Brain microvascular endothelial cell (primary cell): ENCODE measurements around the gene IGFBP7.
"Not testable (repeated sequence)": the region's sequence is repeated elsewhere in the genome, so short reads cannot be mapped to it uniquely, and the experiment has no call there.

ENCODE experiments used
- DNase-seq: peaks from one replicate; pipeline ENCODE4 v3.0.0-alpha.2; 2020
- H3K27ac ChIP-seq: fragments of 250-450 bp; sonication (Bioruptor Pico); 2 replicates; pipeline ENCODE4 v1.5.1; 2020; ENCODE audit warnings: mild to moderate bottlenecking, moderate library complexity
- H3K27me3 ChIP-seq: fragments of 250-450 bp; sonication (Bioruptor Pico); replicated peaks from 2 replicates; pipeline ENCODE4 v1.5.1; 2020; ENCODE audit warnings: mild to moderate bottlenecking
- H3K36me3 ChIP-seq: fragments of 250-450 bp; sonication (Bioruptor Pico); replicated peaks from 2 replicates; pipeline ENCODE4 v1.5.1; 2020; ENCODE audit warnings: mild to moderate bottlenecking
- H3K4me3 ChIP-seq: 2 replicates; pipeline ENCODE4 v1.5.1; 2011; ENCODE audit warnings: low read depth, mild to moderate bottlenecking, control low read depth, low read length, moderate library complexity
- CTCF ChIP-seq: IDR thresholded peaks from 2 replicates; pipeline ENCODE4 v1.5.1; 2011; ENCODE audit warnings: low read depth, mild to moderate bottlenecking, moderate library complexity, low read length, control low read depth, inconsistent platforms; ENCODE audit errors: missing control alignments
- in situ Hi-C: cut with HindIII; loops from 2 replicates; pipeline ENCODE4 v1.10.0; 2017; ENCODE audit warnings: low sequenced_read_pairs, low pct_ligation_motif_present

Gene IGFBP7

GRCh38 chr4:57048590-57049304 lies 61.4 kb downstream of the IGFBP7 start:
- in situ Hi-C loops = no loop called here
- peak overlapping the region; percentile 5 for H3K27ac ChIP-seq
- no peaks in the 10 kb centered on the region for H3K27me3 ChIP-seq
- H3K36me3 ChIP-seq = peaks cover 38% of the 10 kb centered on the region
- DNase-seq = no peak
- H3K4me3 ChIP-seq = no peak overlapping the region
- TF ChIP-seq CTCF = no peak

- peak overlapping the region; percentile 19 for H3K27ac ChIP-seq
- H3K4me3 ChIP-seq, H3K27me3 ChIP-seq, DNase-seq, in situ Hi-C loops: not testable (repeated sequence)
- peaks cover 26% of the 10 kb centered on the region for H3K36me3 ChIP-seq
Measured at GRCh38 chr4:57047046-57047445, 63.1 kb downstream of the IGFBP7 start.

GRCh38 chr4:57044996-57045395 lies 65.2 kb downstream of the IGFBP7 start:
- no peaks in the 10 kb centered on the region for H3K27me3 ChIP-seq
- TF ChIP-seq CTCF = peak; percentile 16
- no peak overlapping the region for H3K4me3 ChIP-seq
- in situ Hi-C loops = no loop called here
- peaks cover 29% of the 10 kb centered on the region for H3K36me3 ChIP-seq
- no peak for DNase-seq
- H3K27ac ChIP-seq = peak overlapping the region; percentile 53

- no peak overlapping the region for H3K4me3 ChIP-seq
- DNase-seq = no peak
- in situ Hi-C loops = no loop called here
- H3K36me3 ChIP-seq = peaks cover 27% of the 10 kb centered on the region
- no peaks in the 10 kb centered on the region for H3K27me3 ChIP-seq
- H3K27ac ChIP-seq = peak overlapping the region; percentile 53
- TF ChIP-seq CTCF = no peak
Measured at GRCh38 chr4:57044279-57044678, 65.9 kb downstream of the IGFBP7 start.

GRCh38 chr4:57043347-57044251 lies 66.6 kb downstream of the IGFBP7 start:
- H3K36me3 ChIP-seq = peaks cover 29% of the 10 kb centered on the region
- no peak overlapping the region for H3K4me3 ChIP-seq
- DNase-seq = no peak
- in situ Hi-C loops = no loop called here
- TF ChIP-seq CTCF = no peak
- peak overlapping the region; percentile 53 for H3K27ac ChIP-seq
- H3K27me3 ChIP-seq = no peaks in the 10 kb centered on the region

- no peak for DNase-seq
- no peak for TF ChIP-seq CTCF
- no peaks in the 10 kb centered on the region for H3K27me3 ChIP-seq
- peaks cover 38% of the 10 kb centered on the region for H3K36me3 ChIP-seq
- H3K4me3 ChIP-seq = no peak overlapping the region
- peak overlapping the region; percentile 53 for H3K27ac ChIP-seq
- in situ Hi-C loops = no loop called here
Measured at GRCh38 chr4:57042711-57043169, 67.4 kb downstream of the IGFBP7 start.
